Activated CD8-positive, alpha-beta memory T cell treated with anti-CD3 and anti-CD28 coated beads, Interleukin-2, amount 50 U/mL, for 48 hours (primary cell): ENCODE results near the gene ADPRHL1.

Experiments
- DNase-seq: peaks from one replicate; pipeline ENCODE4 v3.0.0-alpha.2; 2020

The ADPRHL1 gene

DNA sequence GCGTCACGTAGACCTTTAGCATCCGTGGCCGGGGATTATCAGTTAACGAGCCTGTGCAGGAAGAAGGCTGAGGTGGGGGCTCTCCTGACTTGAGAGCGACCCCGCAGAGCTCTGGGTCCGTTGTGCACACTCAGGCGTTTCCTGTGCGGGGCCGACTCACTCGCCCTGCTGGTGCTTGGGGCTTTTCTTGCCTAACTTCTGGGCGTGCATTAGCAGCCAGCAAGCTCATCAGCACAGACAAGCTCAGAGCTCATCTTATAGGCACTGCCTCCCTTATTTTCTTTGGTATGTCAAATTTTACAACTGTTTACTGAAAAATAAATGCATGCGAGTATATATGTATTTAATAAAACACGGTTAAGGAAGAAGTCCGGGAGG lies 23.7 kb downstream of the ADPRHL1 start:
- DNase-seq, result no peak

DNA sequence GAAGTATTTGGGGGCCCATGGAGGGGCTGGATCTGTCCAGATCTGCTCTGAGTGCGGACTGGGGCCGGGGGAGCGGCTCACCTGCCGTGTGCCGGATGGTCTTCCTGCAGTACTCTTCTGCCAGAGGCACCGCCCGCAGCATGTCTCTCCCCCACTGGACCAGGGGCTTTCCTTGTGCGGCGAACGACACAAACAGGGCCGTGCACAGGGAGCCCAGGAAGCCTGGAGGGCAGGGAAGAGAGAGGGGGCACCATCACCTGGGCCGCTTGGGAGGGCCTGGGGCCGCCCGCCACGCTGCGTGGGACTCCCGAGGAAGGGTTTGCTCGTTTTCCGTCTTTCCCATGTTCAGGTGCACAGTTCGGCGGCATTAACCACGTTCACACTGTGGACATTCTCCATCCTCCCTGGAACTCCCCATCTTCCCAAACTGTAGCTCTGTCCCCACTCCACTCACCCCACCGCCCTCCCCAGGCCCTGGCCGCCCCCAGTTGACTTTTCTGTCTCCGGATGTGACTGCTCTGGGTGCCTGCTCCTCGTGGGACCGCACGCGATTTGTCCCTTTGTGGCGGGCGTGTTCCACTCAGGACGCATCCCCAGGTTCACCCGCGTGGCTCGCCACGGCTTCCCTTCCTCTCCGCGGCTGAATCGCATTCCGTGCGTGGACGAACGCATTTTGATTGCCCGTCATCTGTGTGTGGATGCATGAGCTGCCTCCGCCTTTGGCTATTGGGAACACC lies 24.2 kb downstream of the ADPRHL1 start:
- no peak for DNase-seq

DNA sequence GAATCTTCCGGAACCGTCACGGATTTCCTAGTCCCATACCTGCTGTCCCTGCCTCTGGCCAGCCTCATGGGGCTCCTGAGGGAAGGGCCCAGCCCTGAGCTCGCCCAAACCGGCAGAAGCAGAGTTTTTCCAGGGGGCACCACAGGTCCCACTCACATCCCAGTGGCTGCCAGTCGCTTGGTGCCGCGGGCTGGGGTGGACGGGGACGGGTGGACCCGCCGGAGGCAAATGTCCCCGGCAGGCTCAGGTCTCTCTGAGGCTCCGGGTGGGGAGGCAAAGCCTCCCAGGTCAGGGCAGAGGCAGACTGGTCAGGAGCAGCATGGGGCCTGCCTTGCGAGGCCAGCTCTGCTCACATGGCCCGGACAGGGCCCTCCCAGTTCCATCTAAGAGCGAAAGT lies 24.8 kb downstream of the ADPRHL1 start:
- no peak for DNase-seq

DNA sequence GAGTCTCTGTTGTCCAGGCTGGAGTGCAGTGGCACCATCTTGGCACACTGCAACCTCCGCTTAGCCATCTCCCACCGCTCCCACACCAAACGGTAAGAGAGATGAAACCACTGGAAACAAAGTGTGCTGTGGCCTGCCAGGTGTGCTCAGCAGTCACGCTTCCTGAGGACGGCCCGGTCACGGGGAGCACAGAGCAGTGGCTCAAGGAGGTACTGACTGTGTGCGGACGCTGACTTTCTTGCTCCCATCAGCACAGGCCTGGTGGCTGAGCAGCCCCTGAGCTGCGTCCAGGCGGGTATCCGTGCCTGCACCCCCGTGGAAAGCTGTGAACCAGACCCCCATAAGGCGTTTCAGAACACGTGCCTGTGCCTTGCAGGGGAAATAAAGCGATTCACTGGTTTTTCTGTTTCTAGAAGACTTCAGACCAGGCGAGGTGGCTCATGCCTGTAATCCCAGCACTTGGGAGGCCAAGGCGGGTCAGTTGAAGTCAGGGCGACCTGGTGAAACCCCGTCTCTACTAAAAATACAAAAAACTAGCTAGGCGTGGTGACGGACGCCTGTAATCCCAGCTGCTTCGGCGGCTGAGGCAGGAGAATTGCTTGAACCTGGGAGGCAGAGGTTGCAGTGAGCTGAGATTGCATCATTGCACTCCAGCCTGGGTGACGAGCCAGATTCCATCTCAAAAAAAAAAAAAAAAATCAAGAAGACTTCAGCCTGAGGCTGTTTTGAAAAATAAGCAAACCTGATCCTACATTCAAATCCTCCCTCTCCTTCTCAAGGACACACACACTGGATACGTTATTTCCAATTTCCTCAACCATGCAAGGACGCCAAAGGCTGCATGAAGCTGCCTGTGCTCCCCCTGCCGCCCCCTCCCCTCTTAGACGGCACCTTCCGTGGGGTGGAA lies 25.5 kb downstream of the ADPRHL1 start:
- DNase-seq, result no peak

DNA sequence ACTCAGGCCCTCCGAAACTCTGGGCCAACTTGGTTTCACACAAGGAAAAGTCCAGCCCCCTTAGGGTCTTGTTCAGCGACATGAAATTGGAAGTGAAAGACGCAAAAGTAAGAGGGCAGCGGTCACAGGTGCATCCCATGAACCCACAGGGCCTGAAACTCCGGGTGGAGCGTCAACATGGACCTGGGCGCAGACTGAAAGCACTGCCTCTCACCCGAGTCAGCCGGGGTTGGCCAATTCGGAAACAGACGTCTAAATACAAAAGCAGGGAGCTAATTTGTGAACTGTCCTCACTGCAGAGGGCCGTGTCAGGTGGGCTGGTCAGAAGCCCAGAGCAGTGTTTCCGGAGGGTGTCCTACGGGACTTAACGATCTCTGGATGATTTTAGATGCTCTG lies 26.7 kb downstream of the ADPRHL1 start:
- no peak for DNase-seq

DNA sequence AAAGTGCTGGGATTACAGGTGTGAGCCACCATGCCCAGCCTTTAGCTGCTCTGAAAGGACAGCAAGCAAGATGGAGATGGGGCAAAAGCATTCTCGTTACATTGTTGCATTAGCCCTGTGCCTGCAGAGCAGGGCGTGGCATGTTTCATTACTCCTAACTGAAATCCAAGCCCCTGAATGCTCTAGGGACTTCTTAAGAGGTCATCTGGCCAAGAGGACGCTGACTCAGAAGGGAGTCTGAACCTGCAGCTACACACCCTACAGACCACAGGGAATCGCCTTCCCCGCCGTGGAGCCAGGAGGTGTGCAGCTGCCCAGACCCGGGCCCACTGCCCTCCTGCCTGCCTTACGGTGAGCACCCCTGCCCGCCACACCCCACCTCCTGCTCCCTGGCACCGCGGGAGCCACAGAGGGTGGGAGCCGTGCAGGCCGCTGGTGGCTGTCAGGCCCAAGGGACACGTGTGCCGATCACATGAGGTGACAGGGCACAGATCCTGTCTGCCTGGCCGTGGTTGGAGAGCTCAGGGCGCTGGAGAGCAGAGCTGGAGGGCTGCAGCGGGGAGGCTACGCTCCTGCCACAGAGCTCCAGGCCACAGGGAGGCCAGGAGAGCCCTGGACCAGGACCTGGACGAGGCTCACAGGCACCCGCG lies 27.2 kb downstream of the ADPRHL1 start:
- DNase-seq, result no peak

DNA sequence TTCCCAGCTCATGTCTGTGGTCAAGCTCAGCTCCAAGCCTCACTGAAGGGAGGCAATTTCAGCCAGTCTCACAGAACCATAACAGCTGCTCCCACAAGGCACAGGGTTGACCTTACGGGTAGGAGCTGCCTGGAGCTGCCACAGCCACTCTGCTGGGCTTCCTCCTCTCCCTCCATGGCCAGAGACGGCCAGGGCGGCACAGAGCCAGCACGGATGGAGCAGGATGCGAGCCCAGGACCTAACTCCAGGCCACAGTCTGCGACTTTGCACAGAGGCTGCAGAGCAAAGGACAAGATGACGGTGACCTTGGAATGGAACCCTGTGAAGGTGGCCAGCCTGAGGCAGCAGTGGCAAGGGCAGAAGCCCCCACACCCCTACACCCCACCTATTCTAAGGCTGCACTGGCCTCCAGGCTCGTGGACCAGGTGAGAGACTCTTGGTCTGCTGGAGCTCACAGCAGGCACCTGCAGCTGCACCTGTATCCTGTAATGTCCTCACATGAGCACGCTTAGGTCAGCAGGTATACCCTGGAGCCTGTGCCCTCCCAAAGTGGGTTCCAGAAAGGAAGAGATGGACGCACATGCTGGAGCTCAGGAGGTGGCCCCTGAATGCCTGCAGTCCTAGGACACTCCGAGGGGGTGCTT lies 29.6 kb downstream of the ADPRHL1 start:
- no peak for DNase-seq

DNA sequence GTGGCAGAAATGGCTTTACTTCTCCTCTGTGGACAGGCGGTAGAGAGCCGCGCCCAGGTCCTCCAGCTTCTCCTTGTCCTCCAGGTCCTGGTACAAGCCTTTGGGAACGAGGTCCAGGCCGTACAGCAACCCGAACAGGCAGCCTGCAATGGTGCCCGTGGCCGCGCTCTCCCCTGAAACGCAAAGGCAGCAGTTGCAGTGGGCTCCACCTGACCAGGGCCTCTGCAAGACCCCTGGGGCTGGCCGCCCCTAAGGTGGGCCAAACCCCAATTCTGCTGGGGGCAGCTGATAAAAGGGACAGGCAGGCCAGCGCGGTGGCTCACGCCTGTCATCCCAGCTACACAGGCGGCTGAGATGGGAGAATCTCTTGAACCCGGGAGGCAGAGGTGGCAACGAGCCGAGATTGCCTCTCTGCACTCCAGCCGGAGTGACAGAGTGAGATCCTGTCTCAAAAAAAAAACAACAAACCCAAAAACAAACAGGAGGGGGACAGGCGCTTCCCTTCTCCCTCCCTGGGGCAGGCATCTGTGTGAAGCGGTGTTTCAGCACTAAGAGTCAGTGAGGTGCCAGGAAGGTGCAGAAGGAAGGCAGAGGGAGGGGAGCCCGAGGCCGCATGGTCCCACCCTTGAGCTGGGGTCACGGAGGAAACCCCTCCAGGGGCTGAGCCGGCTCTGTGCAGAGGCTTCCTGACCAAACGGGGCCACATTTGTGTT lies 30.3 kb downstream of the ADPRHL1 start:
- DNase-seq, result no peak

DNA sequence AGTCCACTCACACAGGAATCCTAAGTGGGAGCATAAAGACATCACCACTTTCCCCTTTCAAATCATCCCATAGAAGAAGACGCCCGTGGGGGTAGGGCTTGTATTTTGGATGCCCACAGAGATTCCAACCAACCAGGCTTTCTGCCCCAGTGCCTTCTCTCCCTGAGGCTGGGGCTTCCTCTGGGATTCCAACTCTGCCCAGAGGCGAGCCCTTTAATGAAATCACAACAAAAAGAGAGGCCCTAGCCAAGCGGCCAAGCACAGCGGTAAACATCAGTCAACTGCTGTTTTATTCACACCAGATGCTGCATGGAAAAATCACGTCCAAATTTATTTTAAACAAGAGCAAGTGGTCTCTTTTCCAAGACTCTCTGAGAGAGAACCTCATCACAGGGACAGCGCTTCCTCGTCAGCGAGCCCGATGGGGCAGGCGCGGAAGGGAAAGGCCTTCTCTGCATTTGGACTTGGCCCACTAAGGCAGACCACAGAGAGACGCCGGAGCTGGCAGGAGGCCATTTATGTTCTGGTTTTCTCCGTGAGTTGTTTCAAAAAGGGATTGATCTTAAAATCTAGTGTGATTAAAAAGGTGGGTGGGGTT lies 31.5 kb downstream of the ADPRHL1 start:
- no peak for DNase-seq

DNA sequence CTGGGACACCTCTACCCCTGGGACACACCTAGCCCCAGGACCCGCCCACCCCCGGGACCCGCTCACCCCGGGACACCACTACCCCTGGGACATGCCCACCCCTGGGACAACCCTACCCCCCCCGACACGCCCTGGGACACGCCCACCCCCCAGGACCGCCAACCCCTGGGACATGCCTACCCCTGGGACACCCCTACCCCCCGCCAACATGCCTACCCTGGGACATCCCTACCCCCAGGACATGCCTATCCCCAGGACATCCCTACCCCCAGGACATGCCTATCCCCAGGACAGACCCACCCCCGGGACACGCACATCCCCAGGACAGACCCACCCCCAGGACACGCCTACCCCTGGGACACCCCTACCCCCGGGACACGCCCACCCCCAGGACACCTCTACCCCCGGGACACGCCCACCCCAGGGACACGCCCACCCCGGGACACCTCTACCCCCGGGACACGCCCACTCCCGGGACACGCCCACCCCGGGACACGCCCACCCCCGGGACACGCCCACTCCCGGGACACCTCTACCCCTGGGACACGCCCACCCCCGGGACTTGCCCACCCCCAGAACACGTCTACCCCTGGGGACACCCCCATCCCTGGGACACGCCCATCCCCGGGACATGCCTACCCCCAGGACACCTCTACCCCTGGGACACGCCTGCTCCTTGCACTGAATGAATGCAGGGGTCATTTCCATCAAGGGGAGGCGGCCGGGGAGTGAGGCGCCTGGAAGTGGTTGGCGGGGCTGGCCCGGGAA lies 32.3 kb downstream of the ADPRHL1 start:
- DNase-seq, result no peak

DNA sequence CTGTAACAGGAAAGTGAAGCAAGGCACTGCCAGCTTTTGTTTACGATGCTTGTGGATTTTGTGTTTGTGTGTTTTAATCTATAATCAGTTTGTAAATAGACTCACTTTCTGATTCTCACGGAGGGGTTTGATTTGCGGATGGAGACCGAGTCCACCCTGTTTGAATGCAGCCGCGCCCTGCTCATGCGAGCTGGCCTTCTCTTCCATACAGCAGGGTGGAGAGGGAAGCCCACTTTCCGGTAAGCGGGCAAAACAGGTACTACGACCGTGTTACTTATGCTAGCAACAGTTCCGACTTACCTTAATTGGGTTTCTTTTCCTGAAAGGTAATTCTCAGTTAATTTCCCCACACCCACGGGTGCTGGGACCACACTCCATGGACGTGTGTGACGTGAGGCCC lies 33.1 kb downstream of the ADPRHL1 start:
- DNase-seq, result no peak

DNA sequence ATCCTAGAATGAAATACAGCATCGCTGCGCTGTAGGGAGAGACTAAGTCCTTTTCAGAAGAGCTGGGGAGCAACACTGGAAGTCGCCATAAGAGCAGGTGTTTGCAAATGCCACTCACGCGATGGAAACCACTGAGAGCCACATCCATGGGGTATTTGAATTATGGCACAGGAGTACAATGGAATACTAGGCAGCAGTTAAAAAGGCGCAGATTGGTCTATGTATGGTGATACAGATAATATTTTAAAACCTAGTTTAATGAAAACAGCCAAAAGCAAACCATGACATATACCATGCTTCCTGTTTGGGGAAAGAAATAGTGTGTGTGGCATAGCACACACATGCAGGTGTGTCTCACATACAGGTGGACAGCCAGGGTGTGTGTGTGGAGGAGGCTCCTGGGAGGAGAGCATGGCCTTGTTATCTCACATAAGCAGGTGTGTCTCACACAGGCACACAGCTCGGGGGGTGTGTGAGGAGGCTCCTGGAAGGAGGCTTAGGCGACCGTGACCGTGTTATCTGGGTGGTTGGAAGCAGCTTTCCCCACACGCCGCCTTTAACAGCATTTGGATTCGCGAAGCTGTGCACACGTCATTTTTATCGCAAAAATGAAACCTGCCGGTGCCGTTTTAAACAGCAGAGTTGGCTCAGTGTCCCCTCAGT lies 33.6 kb downstream of the ADPRHL1 start:
- no peak for DNase-seq

DNA sequence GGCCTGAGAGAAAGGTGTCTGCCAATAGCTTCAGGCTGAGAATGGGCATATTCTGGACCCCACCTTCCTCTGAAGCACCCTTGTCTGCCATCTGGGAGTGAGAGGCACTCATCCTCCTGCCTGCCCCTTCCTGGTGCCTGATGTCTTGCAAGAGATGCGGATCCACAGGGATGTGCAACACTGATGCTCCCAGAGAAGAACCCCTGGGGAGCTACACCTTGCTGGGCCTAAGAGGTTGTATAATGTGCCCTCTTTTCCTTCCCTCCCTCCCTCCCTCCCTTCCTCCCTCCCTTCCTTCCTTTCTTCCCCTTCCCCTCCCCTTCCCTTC lies 34.6 kb downstream of the ADPRHL1 start:
- DNase-seq, result no peak

DNA sequence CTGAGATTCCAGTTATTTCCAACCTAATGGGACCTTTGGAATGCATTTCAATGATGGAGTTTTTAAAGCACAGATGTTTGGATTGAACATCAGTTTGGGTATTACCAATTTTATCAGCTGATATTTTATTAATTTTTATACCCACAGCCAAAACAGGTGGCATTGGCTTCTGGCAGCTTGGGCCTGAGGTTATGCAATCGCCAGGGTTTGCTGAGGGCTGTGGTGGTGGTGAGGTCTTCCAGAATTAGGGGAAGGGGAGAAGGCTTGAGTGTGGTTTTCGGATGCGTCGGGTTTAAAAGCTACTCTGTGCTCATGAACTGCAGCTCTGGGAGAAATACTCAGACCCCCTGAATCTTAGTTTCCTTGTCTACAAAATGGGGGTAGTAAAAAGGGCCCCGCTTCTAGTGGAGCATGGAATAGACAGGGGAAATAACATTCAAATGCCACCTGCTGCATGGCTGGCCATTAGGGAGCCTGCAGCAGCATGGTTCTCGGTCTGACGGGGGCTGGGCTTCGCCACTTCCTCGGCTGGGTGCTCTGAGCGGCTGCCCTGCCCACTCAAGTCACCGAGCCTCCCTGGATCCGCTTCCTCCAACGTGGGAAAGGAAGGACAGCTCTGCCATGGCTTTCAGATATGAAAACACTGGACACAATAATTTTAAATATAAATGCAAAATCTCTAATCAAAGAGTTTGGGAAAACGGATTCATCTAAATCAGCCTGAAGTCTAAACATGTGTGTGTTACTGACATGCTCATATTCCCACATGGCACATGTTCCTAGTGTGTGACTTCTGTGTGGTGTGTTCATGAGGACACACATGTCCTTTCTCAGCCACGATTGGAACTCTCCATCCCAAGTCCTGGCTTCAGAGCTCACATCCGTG lies 35.2 kb downstream of the ADPRHL1 start:
- DNase-seq, result no peak

DNA sequence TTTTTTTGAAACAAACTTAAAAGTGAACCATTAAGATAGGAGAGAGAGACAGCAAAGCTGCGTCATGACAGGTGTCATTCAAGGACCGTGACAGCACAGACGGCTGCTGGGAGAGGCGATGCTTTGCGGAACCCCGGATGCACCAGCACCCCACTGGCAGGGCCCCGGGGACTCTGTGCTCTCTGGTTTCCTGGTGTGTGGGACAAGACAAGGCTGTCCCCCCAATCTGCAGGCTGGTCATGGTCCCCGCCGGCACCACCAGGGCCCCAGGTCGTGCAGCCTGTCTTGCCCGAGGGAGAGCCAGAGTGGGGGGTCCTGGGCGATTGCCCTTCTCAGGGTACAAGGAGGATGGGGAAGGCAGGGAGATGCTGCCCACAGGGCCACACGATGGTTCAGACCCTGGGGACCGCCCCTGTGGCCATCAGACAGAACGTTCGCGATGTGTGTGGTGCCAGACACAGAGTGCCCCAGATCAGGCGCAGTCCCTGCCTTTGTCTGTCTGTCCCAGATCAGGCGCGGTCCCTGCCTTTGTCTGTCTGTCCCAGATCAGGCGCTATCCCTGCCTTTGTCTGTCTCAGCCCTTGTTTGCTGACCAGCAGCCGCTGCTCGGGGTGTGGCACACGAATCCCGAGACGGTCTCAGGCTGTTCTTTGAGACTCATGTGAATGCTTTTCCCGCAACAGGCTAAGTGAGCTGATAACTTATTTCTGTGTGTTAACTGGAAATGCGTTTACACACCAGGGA lies 36.1 kb downstream of the ADPRHL1 start:
- no peak for DNase-seq

DNA sequence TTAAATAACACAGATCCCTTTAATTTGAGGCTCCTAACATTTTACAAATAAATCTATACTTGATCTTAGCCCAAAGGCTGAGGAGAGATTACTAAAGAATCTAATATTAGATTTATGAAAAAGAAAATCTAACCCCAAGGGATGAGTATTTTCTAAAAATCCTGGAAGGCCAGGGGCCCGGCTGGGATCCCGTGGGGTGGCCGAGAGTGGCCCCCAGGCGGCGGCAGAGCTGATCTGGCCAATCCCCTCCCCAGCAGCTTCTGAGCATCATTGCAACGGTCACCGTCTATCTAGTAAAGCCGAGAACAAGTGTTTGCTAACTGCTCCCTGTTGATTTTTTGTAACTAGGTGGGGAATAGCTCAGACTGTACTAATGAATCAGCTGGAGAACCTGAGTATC lies 37.5 kb downstream of the ADPRHL1 start:
- no peak for DNase-seq

DNA sequence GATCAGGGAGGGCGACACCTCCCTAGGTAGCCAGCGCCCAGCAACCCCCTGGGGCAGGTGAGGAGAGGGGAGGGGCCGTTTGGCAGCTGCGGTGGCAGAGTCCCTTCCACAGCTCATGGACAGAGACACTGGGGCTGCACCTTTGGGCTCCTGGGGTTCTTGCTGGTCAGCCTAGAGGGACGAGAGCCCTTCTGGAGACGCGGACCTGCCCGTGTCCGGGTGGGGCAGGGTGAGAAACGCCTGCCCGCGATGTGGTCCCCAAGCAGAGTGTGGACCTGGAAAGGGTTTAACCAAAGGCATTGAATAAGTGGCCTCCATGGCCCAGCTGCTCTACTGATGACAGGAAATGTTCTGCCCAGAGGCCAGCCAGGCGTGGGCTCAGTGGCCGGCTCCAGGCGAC lies 38.3 kb downstream of the ADPRHL1 start:
- DNase-seq, result no peak

DNA sequence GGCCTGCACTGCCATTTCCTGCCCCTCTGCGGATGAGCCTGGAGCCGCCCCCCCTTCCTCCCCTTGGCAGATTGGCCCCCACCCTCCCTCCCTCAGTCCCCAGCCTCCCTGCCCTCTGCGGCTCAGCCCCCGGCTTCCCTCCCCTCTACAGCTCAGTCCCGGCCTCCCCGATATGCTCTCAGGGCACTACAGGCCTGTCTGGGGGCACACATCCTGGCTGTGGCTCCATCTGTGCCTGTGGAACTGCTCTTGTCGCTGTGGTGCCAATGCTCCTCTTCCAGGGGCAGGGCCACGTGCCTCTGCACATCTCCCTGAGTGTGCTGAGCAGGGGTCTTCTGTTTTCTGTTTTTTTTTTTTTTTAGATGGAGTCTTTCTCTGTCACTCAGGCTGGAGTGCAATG lies 39.0 kb downstream of the ADPRHL1 start:
- no peak for DNase-seq

DNA sequence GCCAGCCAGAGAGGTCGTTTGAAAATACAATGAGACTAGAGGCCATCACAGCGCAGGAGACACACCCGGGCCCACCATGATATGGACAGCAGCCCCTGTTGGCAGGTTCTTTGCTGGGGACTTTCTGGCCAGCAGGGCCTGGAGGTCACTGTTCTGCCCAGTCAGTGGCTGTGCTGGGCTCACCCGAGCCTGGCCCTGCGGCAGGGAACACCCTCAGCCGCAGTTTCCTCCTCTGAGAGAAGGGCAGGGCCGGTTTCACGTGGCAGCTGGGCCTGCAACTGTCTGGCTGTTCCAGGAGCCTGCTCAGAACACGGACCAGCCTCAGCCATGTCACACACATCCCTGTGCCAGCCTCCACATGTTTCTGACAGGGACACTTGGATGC lies 39.4 kb downstream of the ADPRHL1 start:
- no peak for DNase-seq
